Stimulated activated naive B cell treated with anti-CD40 and anti-IgM and Interleukin-4, amounts not matched to agents 10 μg/mL and 1 μg/mL and 100 μg/mL, for 72 hours (primary cell): Measurements from ENCODE around the gene TARBP2.
A peak's percentile ranks its signal among the peaks of the same experiment; 100 is the strongest.

Experiments
- ATAC-seq, 2 donors: fragments of 150-1000 bp; cut with Tn5 transposase; replicated peaks; 2 replicates each; pipeline ENCODE4 v1.10.0; 2021; ENCODE audit warnings: moderate library complexity in 1 of 2
- DNase-seq: peaks from one replicate; pipeline ENCODE4 v3.0.0; 2021
- H3K27ac Mint-ChIP-seq: one replicate; pipeline ENCODE4 v1.8.0; 2022; ENCODE audit warnings: mild to moderate bottlenecking, mixed read lengths
- H3K27me3 Mint-ChIP-seq, 2 donors: one replicate each; pipeline ENCODE4 v1.8.0; 2022; ENCODE audit warnings: mixed read lengths in 2 of 2
- H3K36me3 Mint-ChIP-seq, 2 donors: one replicate each; pipeline ENCODE4 v1.8.0; 2022; ENCODE audit warnings: mixed read lengths in 2 of 2, mild to moderate bottlenecking in 1 of 2
- H3K4me1 Mint-ChIP-seq, 2 donors: one replicate each; pipeline ENCODE4 v1.8.0; 2022; ENCODE audit warnings: mixed read lengths in 2 of 2, mild to moderate bottlenecking in 1 of 2
- H3K4me3 Mint-ChIP-seq, 2 donors: one replicate each; pipeline ENCODE4 v1.8.0; 2022; ENCODE audit warnings: mild to moderate bottlenecking in 2 of 2, mixed read lengths in 2 of 2, moderate library complexity in 1 of 2
- H3K9me3 Mint-ChIP-seq, 2 donors: one replicate each; pipeline ENCODE4 v1.8.0; 2022; ENCODE audit warnings: mixed read lengths in 2 of 2, mild to moderate bottlenecking in 1 of 2

The TARBP2 gene

GRCh38 chr12:53482626-53483168 lies 18.4 kb upstream of the TARBP2 start:
- H3K4me1 Mint-ChIP-seq, result peaks cover 12 to 25% of the 10 kb centered on the region in 2 donors
- peak overlapping the region in 1 of 2 donors; percentile 34 for H3K4me3 Mint-ChIP-seq
- H3K36me3 Mint-ChIP-seq, result peaks cover 45 to 48% of the 10 kb centered on the region in 2 donors
- no peaks in the 10 kb centered on the region for H3K9me3 Mint-ChIP-seq
- DNase-seq (no peak), ATAC-seq (no peak)
- no peaks in the 10 kb centered on the region for H3K27me3 Mint-ChIP-seq
- no peak overlapping the region for H3K27ac Mint-ChIP-seq

- H3K27me3 Mint-ChIP-seq, result no peaks in the 10 kb centered on the region
- H3K4me3 Mint-ChIP-seq, result no peak overlapping the region
- peaks cover 12 to 25% of the 10 kb centered on the region in 2 donors for H3K4me1 Mint-ChIP-seq
- H3K27ac Mint-ChIP-seq, result peak overlapping the region; percentile 56
- no peaks in the 10 kb centered on the region for H3K9me3 Mint-ChIP-seq
- peaks cover 47 to 54% of the 10 kb centered on the region in 2 donors for H3K36me3 Mint-ChIP-seq
- ATAC-seq, result peak; percentile 33
- no peak for DNase-seq
Observed at GRCh38 chr12:53483225-53483978, 17.7 kb upstream of the TARBP2 start.

GRCh38 chr12:53483979-53484377 lies 17.1 kb upstream of the TARBP2 start:
- no peaks in the 10 kb centered on the region for H3K9me3 Mint-ChIP-seq
- DNase-seq (no peak), ATAC-seq (peak; percentile 41 to 44)
- H3K27ac Mint-ChIP-seq, result peak overlapping the region; percentile 56
- peaks cover 47 to 51% of the 10 kb centered on the region in 2 donors for H3K36me3 Mint-ChIP-seq
- no peaks in the 10 kb centered on the region for H3K27me3 Mint-ChIP-seq
- no peak overlapping the region for H3K4me3 Mint-ChIP-seq
- peaks cover 12 to 25% of the 10 kb centered on the region in 2 donors for H3K4me1 Mint-ChIP-seq

GRCh38 chr12:53484686-53485575 lies 16.2 kb upstream of the TARBP2 start:
- DNase-seq, result no peak

DNA sequence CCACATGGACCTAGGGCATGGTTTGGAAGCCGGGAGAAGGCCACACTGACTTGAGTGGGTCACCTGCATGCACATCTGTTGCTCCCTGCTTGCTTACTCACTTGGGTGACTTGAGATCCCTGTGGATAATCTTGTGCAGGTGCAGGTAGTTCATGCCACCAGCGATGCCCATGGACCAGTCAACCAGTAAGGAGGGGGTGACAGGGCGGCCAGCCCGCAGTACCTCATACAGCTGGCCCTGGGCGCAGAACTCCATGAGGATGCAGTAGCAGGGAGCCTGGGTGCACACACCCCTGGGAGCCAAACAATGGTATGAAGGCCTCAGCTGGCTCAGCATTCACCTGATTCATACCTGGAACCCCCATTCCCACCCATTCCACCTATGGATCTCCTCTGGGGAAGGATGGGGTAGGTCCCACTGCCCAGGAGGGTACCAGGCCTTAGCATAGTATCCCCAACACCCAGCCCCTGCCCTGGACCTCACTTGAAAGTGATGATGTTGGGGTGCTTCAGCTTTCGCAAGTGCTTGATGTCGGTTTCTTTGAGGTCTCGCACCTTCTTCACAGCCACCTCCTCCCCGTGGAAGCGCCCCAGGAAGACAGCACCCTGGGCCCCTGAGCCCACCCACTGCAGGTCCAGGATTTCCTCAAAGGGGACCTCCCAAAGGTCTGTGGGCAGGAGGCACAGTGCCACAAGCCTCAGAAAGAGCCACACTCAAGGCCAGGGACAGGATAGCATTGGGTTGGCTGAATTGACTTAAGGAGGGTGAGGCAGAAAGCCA lies 14.9 kb upstream of the TARBP2 start:
- Mint-ChIP-seq H3K4me1 (peaks cover 12 to 25% of the 10 kb centered on the region in 2 donors), H3K27me3 (no peaks in the 10 kb centered on the region), H3K4me3 (no peak overlapping the region), H3K9me3 (no peaks in the 10 kb centered on the region), H3K27ac (peak overlapping the region; percentile 63), H3K36me3 (peaks cover 38 to 42% of the 10 kb centered on the region in 2 donors)
- no peak for DNase-seq
- ATAC-seq, result no peak

More at GRCh38 chr12:53484686-53485575, 16.2 kb upstream of the TARBP2 start:
- ATAC-seq, result no peak
- H3K27ac Mint-ChIP-seq, result peak overlapping the region; percentile 79
- H3K4me1 Mint-ChIP-seq, result peaks cover 12 to 25% of the 10 kb centered on the region in 2 donors
- H3K4me3 Mint-ChIP-seq, result no peak overlapping the region
- peaks cover 39 to 43% of the 10 kb centered on the region in 2 donors for H3K36me3 Mint-ChIP-seq
- no peaks in the 10 kb centered on the region for H3K27me3 Mint-ChIP-seq
- H3K9me3 Mint-ChIP-seq, result no peaks in the 10 kb centered on the region

- H3K4me1 Mint-ChIP-seq, result peaks cover 10 to 30% of the 10 kb centered on the region in 2 donors
- no peak overlapping the region for H3K4me3 Mint-ChIP-seq
- peaks cover 35 to 39% of the 10 kb centered on the region in 2 donors for H3K36me3 Mint-ChIP-seq
- no peak for ATAC-seq
- no peaks in the 10 kb centered on the region for H3K9me3 Mint-ChIP-seq
- DNase-seq, result no peak
- peak overlapping the region; percentile 63 for H3K27ac Mint-ChIP-seq
- H3K27me3 Mint-ChIP-seq, result no peaks in the 10 kb centered on the region
Observed at GRCh38 chr12:53486736-53487487, 14.2 kb upstream of the TARBP2 start.

DNA sequence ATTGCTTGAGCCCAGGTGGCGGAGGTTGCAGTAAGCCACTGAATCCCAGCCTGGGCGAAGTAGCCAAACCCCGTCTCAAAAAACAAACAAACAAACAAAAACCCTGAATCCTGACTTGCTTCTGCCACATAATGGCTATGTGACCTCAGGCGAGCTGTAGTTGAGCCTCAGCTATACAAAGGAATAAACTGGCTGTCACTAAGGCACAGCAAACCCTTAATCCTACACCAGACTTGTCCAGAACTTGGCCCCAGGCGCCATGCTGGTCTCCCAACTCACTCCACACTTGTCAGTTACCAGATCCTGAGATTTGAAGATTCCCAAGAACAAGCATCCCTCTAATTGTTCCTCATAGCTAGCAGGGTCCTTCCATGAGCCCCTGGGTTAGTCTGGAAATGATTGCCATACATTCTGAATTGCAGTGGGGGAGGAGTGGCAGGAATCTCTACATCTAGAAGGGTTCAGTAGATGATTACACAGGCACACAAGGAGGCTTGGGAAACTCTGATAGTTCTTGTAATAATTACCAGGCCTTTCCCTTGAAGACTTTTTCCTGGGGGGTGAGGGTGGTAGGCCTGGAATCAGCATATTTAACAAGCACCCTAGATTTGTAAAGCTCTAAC lies 11.7 kb upstream of the TARBP2 start:
- Mint-ChIP-seq H3K27me3 (no peaks in the 10 kb centered on the region), H3K9me3 (no peaks in the 10 kb centered on the region), H3K36me3 (peaks cover 21 to 26% of the 10 kb centered on the region in 2 donors), H3K4me3 (no peak overlapping the region), H3K27ac (no peak overlapping the region), H3K4me1 (peaks cover 16 to 35% of the 10 kb centered on the region in 2 donors)
- DNase-seq (no peak), ATAC-seq (no peak)

DNA sequence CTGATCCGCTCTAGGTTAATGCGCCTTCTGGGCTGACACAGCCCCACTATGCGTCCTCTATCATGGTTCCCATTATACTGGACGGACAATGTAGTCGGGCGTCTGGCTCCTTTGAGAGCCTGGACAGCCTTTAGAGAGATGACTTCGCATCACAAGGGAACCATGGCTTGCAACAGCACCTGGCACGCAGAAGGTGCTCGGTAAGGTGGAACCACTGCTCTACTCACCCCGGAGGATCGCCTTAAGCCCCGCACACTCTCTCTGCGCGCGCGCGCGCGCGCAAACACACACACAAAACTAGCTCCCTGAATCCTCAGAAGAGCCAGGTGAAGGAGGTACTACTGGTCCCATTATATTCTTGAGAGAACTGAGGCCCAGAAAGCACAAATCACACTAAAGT lies 8.9 kb upstream of the TARBP2 start:
- Mint-ChIP-seq H3K27ac (peak overlapping the region; percentile 65), H3K9me3 (no peaks in the 10 kb centered on the region), H3K4me3 (peak overlapping the region; percentile 95 to 99), H3K36me3 (peaks cover 6 to 10% of the 10 kb centered on the region in 2 donors), H3K27me3 (no peaks in the 10 kb centered on the region), H3K4me1 (peaks cover 16 to 30% of the 10 kb centered on the region in 2 donors)
- peak in 1 of 2 donors; percentile 10 for ATAC-seq
- DNase-seq, result no peak

DNA sequence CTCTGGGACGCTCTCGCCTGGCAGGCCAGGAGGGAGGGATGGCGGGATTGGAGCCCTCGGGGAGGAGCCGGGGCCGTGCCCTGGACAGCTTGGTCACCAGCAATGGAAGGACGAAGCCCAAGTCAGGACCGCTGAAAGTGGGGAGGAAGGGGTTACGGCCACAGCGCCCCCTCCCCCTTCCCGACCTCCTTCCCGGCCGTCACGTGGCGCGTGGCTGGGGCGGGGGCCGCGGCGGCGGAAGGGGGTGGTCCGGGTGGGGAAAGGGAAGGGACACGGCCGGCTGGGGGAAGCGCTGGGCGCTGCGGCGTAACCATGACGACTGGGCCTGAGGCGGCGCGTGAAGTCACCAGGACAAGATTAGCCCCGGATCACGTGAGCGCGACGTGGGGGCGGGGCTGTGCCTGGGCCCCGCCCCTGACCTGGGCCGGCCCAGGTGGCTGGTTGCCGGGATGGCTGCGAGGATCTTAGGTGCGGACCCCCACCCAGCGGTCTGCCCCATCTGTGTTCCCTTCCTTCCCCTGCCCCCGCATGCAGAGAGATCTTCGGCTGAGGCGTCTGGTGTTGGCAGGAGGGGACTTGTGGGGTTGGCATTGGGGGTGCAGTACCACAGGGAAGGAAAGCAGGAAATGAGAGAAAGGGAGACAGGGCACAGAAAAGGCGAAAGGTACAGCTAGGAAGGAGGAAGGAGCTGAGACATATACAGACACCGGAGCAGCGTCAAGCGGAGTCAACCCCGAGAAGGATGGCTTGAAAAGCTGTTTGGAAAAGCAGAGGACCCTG lies 8.1 kb upstream of the TARBP2 start:
- H3K36me3 Mint-ChIP-seq, result peaks cover 0 to 3% of the 10 kb centered on the region in 2 donors
- peak overlapping the region; percentile 95 to 99 for H3K4me3 Mint-ChIP-seq
- H3K27me3 Mint-ChIP-seq, result no peaks in the 10 kb centered on the region
- peaks cover 16 to 31% of the 10 kb centered on the region in 2 donors for H3K4me1 Mint-ChIP-seq
- no peaks in the 10 kb centered on the region for H3K9me3 Mint-ChIP-seq
- peak; percentile 97 to 98 for ATAC-seq
- peak overlapping the region; percentile 95 for H3K27ac Mint-ChIP-seq
- peak; percentile 81 for DNase-seq

DNA sequence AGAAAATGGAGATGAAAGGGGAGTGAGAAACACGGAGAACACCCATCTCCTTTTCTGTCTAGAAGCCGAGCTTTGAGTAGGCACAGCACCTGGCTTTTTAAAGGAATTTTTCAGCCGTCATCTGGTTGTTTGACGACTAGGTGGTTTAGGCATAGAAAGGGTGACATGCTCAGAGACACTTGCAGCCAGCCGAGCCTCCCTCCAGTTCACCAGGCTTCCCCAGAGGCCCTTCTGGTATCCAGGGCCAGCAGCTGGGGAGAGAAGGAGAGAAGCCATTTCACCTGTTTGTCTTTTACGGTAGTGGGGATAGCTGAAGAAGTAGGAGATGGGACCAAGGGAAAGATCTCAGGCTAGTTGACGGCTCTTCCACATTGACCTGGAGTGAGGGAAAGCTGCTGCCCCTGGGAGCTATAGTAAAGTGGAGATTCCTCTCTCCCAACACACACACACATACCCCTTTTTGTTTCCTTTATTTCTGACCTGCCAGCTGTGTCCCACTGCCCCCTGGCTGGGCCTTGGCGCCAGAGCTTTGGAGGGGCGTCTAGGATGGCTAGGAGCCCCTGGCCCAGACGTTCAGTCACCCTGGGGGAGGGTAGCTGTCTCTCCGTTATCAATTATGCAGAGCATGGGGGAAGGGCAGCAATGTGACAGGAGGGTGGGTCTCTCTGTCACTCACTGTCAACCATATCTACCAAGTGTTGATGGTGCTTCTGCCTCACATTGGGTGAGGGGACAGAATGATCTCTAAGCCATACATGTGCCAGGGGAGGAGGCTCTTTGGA lies 7.3 kb upstream of the TARBP2 start:
- DNase-seq (no peak), ATAC-seq (peak; percentile 8 to 11)
- peak overlapping the region; percentile 95 for H3K27ac Mint-ChIP-seq
- no peaks in the 10 kb centered on the region for H3K9me3 Mint-ChIP-seq
- no peaks in the 10 kb centered on the region for H3K36me3 Mint-ChIP-seq
- no peaks in the 10 kb centered on the region for H3K27me3 Mint-ChIP-seq
- H3K4me1 Mint-ChIP-seq, result peaks cover 22 to 39% of the 10 kb centered on the region in 2 donors
- peak overlapping the region; percentile 95 to 99 for H3K4me3 Mint-ChIP-seq

DNA sequence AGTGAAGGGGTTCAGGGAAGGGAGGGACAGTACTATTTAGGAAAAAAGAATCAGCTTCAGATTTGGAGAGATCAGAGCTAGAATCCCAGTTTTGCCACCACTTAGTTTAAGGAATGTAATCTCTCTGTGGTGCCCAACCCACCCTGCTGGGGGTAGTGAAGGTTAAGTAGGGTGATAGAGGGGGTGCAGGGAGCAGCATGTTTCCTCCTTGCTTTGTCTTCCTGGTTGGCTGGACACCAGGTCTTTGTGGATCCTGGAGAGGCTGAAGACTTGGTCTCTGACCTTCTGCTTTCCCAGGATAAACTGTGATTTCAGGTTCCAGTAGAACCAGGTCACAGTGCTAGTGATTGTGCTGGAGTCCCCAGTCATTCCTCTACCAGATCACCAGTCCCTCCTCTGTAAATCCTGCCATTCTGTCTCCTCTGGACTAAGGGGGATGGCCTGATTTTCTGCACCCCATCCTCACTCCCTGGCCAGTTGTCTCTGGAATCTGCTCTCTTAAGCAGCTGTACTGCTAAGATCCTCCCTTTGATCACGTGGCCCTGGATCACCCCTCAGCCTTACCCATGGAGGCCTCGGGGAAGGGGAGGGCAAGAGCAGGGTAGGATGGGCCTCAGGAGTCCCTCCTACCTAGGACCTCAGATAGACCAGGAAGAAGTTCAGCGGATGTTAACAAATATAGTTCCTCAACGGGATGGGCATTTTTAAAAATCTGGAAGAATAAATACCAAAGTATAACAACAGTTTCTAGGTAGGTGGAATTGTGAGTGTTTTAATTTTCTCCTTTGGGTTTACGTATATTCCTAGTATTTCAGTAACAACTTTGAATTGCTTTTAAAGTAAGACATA lies 5.0 kb upstream of the TARBP2 start:
- Mint-ChIP-seq H3K9me3 (no peaks in the 10 kb centered on the region), H3K4me1 (peaks cover 30 to 51% of the 10 kb centered on the region in 2 donors), H3K27me3 (no peaks in the 10 kb centered on the region), H3K36me3 (no peaks in the 10 kb centered on the region), H3K4me3 (no peak overlapping the region), H3K27ac (peak overlapping the region; percentile 33)
- ATAC-seq (no peak), DNase-seq (no peak)
